Skeletal muscle satellite cell (primary cell): Measurements from ENCODE around the gene SIKE1. TPM values are rescaled to one million over a fixed set of nuclear protein-coding genes. Genes with fewer than 3 reads are reported as not detected.

ENCODE experiments used
- H3K27me3 ChIP-seq: 2 replicates; pipeline ENCODE4 v1.7.0; 2013; ENCODE audit warnings: low read length; ENCODE audit not compliant: control insufficient read depth, insufficient read depth
- H3K36me3 ChIP-seq: 2 replicates; pipeline ENCODE4 v1.7.0; 2013; ENCODE audit warnings: mild to moderate bottlenecking, control low read depth, low read length; ENCODE audit not compliant: insufficient read depth
- H3K4me1 ChIP-seq: 2 replicates; pipeline ENCODE4 v1.7.0; 2013; ENCODE audit warnings: low read length; ENCODE audit not compliant: control insufficient read depth, insufficient read depth
- H3K4me2 ChIP-seq: 2 replicates; pipeline ENCODE4 v1.7.0; 2013; ENCODE audit warnings: mild to moderate bottlenecking, low read length
- H3K4me3 ChIP-seq: 2 replicates; pipeline ENCODE4 v1.7.0; 2013; ENCODE audit warnings: low read length
- H3K9ac ChIP-seq: 2 replicates; pipeline ENCODE4 v1.7.0; 2013; ENCODE audit warnings: mild to moderate bottlenecking, low read depth, low read length, moderate library complexity
- H3K9me3 ChIP-seq: replicated peaks from 2 replicates; pipeline ENCODE4 v1.7.0; 2013; ENCODE audit warnings: mild to moderate bottlenecking, control low read depth, low read length
- small RNA-seq: library from RNA; depleted of rRNA; stranded (forward); fragments of <200 nt; gene quantifications from one replicate; pipeline ENCODE3, GENCODE V24; 2012

The SIKE1 gene

GRCh38 chr1:114728553-114728952 lies 51.9 kb downstream of the SIKE1 start:
- H3K27me3 ChIP-seq: no peaks in the 10 kb centered on the region
- H3K4me1 ChIP-seq: no peaks in the 10 kb centered on the region
- H3K4me2 ChIP-seq: no peak overlapping the region
- no peak overlapping the region for H3K9ac ChIP-seq
- H3K36me3 ChIP-seq: peaks cover 92% of the 10 kb centered on the region
- H3K9me3 ChIP-seq: no peaks in the 10 kb centered on the region
- no peak overlapping the region for H3K4me3 ChIP-seq

GRCh38 chr1:114725230-114725629 lies 55.3 kb downstream of the SIKE1 start:
- Histone ChIP-seq H3K4me1 (no peaks in the 10 kb centered on the region), H3K4me2 (no peak overlapping the region), H3K9ac (no peak overlapping the region), H3K36me3 (peaks cover 93% of the 10 kb centered on the region), H3K4me3 (no peak overlapping the region), H3K9me3 (no peaks in the 10 kb centered on the region), H3K27me3 (no peaks in the 10 kb centered on the region)

GRCh38 chr1:114723915-114724314 lies 56.6 kb downstream of the SIKE1 start:
- H3K36me3 ChIP-seq: peaks cover 94% of the 10 kb centered on the region
- no peak overlapping the region for H3K9ac ChIP-seq
- no peak overlapping the region for H3K4me2 ChIP-seq

GRCh38 chr1:114723457-114723856 lies 57.0 kb downstream of the SIKE1 start:
- H3K9me3 ChIP-seq: no peaks in the 10 kb centered on the region
- peaks cover 94% of the 10 kb centered on the region for H3K36me3 ChIP-seq

More at GRCh38 chr1:114723915-114724314, 56.6 kb downstream of the SIKE1 start:
- Histone ChIP-seq H3K9me3 (no peaks in the 10 kb centered on the region), H3K4me3 (no peak overlapping the region), H3K27me3 (no peaks in the 10 kb centered on the region), H3K4me1 (no peaks in the 10 kb centered on the region)

GRCh38 chr1:114720492-114720891 lies 60.0 kb downstream of the SIKE1 start:
- H3K9me3 ChIP-seq: no peaks in the 10 kb centered on the region
- H3K9ac ChIP-seq: no peak overlapping the region
- peaks cover 83% of the 10 kb centered on the region for H3K36me3 ChIP-seq
- H3K4me3 ChIP-seq: no peak overlapping the region
- H3K4me1 ChIP-seq: peaks cover 7% of the 10 kb centered on the region
- H3K27me3 ChIP-seq: no peaks in the 10 kb centered on the region
- no peak overlapping the region for H3K4me2 ChIP-seq

More at GRCh38 chr1:114723457-114723856, 57.0 kb downstream of the SIKE1 start:
- no peak overlapping the region for H3K4me2 ChIP-seq
- H3K4me3 ChIP-seq: no peak overlapping the region
- H3K27me3 ChIP-seq: no peaks in the 10 kb centered on the region
- H3K9ac ChIP-seq: no peak overlapping the region
- no peaks in the 10 kb centered on the region for H3K4me1 ChIP-seq

Small RNAs within 50 kb of the gene (small RNA-seq; reads per million reads assigned to genes)
- not detected for gene RNY1P13
